ENCODE measurements around the gene NRDC.

NRDC gene

DNA sequence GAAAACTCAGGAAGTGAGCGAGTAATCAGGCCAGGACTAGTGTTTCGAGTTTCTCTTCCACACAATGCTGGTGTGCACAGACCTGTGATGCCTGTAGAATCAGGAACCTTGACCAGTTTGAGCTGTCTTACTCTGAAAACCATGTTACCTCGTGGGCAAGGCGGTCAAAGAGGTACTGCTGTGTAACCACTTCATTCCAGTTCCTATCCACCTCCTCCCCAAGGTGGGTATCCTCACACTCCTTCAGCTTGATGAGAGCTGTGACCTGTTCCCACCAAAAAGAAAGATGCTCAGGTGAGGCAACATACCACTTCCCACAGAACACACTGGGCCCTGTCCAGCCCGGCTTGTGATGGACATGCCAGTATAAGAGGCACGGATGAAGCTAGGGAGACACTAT lies 88.1 kb downstream of the NRDC start:
- Histone ChIP-seq H3K27me3 (ENCODE audit: control insufficient read depth, insufficient read depth, low read length) (no peaks in the 10 kb centered on the region), H3K4me1 (ENCODE audit: control insufficient read depth, insufficient read depth, low read length) (peaks cover 6% of the 10 kb centered on the region), H3K9ac (ENCODE audit: low read depth, low read length) (no peak overlapping the region), H3K4me3 (ENCODE audit: low read length) (no peak overlapping the region), H3K4me2 (ENCODE audit: low read length) (no peak overlapping the region), H3K9me3 (replicated peaks; ENCODE audit: low read length) (no peaks in the 10 kb centered on the region), H3K36me3 (ENCODE audit: insufficient read depth, low read length) (peaks cover 91% of the 10 kb centered on the region)

DNA sequence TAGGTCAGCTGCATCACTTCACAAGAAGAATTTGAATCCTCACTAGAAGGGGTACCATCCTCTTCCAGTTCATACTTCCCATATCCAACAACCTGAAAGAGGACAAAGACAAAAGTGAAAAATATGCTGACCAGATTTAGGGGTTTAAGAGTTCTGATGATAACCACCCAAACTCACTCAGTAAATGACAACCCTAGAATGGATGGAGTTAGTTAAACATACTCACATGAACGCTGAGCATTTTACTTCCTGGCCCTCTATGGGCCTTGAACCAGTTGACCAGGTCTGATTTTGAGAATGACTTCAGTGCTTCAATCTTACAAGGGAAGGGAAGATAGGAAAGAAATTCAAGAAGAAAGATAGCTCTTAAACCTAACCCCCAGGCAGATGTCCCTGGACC lies 89.2 kb downstream of the NRDC start:
- H3K4me2 ChIP-seq (ENCODE audit: low read length) = no peak overlapping the region
- peaks cover 6% of the 10 kb centered on the region for H3K4me1 ChIP-seq (ENCODE audit: control insufficient read depth, insufficient read depth, low read length)
- H3K9me3 ChIP-seq (replicated peaks; ENCODE audit: low read length) = no peaks in the 10 kb centered on the region
- peaks cover 91% of the 10 kb centered on the region for H3K36me3 ChIP-seq (ENCODE audit: insufficient read depth, low read length)
- no peak overlapping the region for H3K9ac ChIP-seq (ENCODE audit: low read depth, low read length)
- H3K4me3 ChIP-seq (ENCODE audit: low read length) = no peak overlapping the region
- H3K27me3 ChIP-seq (ENCODE audit: control insufficient read depth, insufficient read depth, low read length) = no peaks in the 10 kb centered on the region

GRCh38 chr1:51788938-51789337 lies 89.6 kb downstream of the NRDC start:
- Histone ChIP-seq H3K36me3 (ENCODE audit: insufficient read depth, low read length) (peaks cover 91% of the 10 kb centered on the region), H3K4me2 (ENCODE audit: low read length) (no peak overlapping the region), H3K4me3 (ENCODE audit: low read length) (no peak overlapping the region), H3K4me1 (ENCODE audit: control insufficient read depth, insufficient read depth, low read length) (peaks cover 6% of the 10 kb centered on the region), H3K9ac (ENCODE audit: low read depth, low read length) (no peak overlapping the region), H3K9me3 (replicated peaks; ENCODE audit: low read length) (no peaks in the 10 kb centered on the region), H3K27me3 (ENCODE audit: control insufficient read depth, insufficient read depth, low read length) (no peaks in the 10 kb centered on the region)

- Histone ChIP-seq H3K4me2 (ENCODE audit: low read length) (no peak overlapping the region), H3K36me3 (ENCODE audit: insufficient read depth, low read length) (peaks cover 75% of the 10 kb centered on the region), H3K4me1 (ENCODE audit: control insufficient read depth, insufficient read depth, low read length) (no peaks in the 10 kb centered on the region), H3K9ac (ENCODE audit: low read depth, low read length) (no peak overlapping the region), H3K27me3 (ENCODE audit: control insufficient read depth, insufficient read depth, low read length) (no peaks in the 10 kb centered on the region), H3K9me3 (replicated peaks; ENCODE audit: low read length) (no peaks in the 10 kb centered on the region), H3K4me3 (ENCODE audit: low read length) (no peak overlapping the region)
Measured at GRCh38 chr1:51784997-51785421, 93.5 kb downstream of the NRDC start.

- no peak overlapping the region for H3K4me2 ChIP-seq (ENCODE audit: low read length)
- no peak overlapping the region for H3K4me3 ChIP-seq (ENCODE audit: low read length)
- no peaks in the 10 kb centered on the region for H3K9me3 ChIP-seq (replicated peaks; ENCODE audit: low read length)
- H3K27me3 ChIP-seq (ENCODE audit: control insufficient read depth, insufficient read depth, low read length) = no peaks in the 10 kb centered on the region
- H3K4me1 ChIP-seq (ENCODE audit: control insufficient read depth, insufficient read depth, low read length) = no peaks in the 10 kb centered on the region
- peaks cover 34% of the 10 kb centered on the region for H3K36me3 ChIP-seq (ENCODE audit: insufficient read depth, low read length)
- no peak overlapping the region for H3K9ac ChIP-seq (ENCODE audit: low read depth, low read length)
Measured at GRCh38 chr1:51780927-51781326, 97.6 kb downstream of the NRDC start.

GRCh38 chr1:51776408-51776807 lies 102.1 kb downstream of the NRDC start:
- H3K36me3 ChIP-seq (ENCODE audit: insufficient read depth, low read length) = peaks cover 12% of the 10 kb centered on the region
- H3K27me3 ChIP-seq (ENCODE audit: control insufficient read depth, insufficient read depth, low read length) = no peaks in the 10 kb centered on the region
- H3K9ac ChIP-seq (ENCODE audit: low read depth, low read length) = no peak overlapping the region
- H3K4me2 ChIP-seq (ENCODE audit: low read length) = no peak overlapping the region
- H3K9me3 ChIP-seq (replicated peaks; ENCODE audit: low read length) = no peaks in the 10 kb centered on the region
- H3K4me3 ChIP-seq (ENCODE audit: low read length) = no peak overlapping the region
- H3K4me1 ChIP-seq (ENCODE audit: control insufficient read depth, insufficient read depth, low read length) = no peaks in the 10 kb centered on the region

GRCh38 chr1:51768971-51769588 lies 109.4 kb downstream of the NRDC start:
- no peak overlapping the region for H3K9ac ChIP-seq (ENCODE audit: low read depth, low read length)
- peaks cover 20% of the 10 kb centered on the region for H3K36me3 ChIP-seq (ENCODE audit: insufficient read depth, low read length)
- no peak overlapping the region for H3K4me2 ChIP-seq (ENCODE audit: low read length)
- H3K4me3 ChIP-seq (ENCODE audit: low read length) = no peak overlapping the region
- H3K27me3 ChIP-seq (ENCODE audit: control insufficient read depth, insufficient read depth, low read length) = no peaks in the 10 kb centered on the region
- H3K9me3 ChIP-seq (replicated peaks; ENCODE audit: low read length) = no peaks in the 10 kb centered on the region
- no peaks in the 10 kb centered on the region for H3K4me1 ChIP-seq (ENCODE audit: control insufficient read depth, insufficient read depth, low read length)

- H3K4me1 ChIP-seq (ENCODE audit: control insufficient read depth, insufficient read depth, low read length) = no peaks in the 10 kb centered on the region
- H3K4me3 ChIP-seq (ENCODE audit: low read length) = no peak overlapping the region
- H3K27me3 ChIP-seq (ENCODE audit: control insufficient read depth, insufficient read depth, low read length) = no peaks in the 10 kb centered on the region
- H3K36me3 ChIP-seq (ENCODE audit: insufficient read depth, low read length) = peaks cover 8% of the 10 kb centered on the region
- H3K9me3 ChIP-seq (replicated peaks; ENCODE audit: low read length) = no peaks in the 10 kb centered on the region
- H3K4me2 ChIP-seq (ENCODE audit: low read length) = no peak overlapping the region
- no peak overlapping the region for H3K9ac ChIP-seq (ENCODE audit: low read depth, low read length)
Measured at GRCh38 chr1:51761351-51761750, 117.2 kb downstream of the NRDC start.

DNA sequence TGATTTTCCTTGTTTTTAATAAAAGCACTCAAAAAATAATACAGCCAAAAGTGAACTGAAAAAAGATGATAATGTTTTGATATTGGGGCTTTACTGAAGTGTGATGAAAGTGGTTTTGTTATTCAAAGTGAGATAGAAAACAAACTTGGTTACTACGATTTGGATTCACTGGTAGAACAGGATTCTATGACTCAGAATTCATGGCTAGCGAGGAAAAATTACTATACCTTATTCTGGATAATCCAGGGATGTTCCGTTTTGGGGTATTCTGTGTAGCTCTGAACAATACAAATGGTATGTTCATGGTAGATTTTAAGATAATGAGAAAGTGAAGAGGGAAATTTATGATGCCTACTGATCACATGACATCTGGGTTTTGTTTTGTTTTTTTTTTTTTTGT lies 117.7 kb downstream of the NRDC start:
- Histone ChIP-seq H3K4me3 (ENCODE audit: low read length) (no peak overlapping the region), H3K9ac (ENCODE audit: low read depth, low read length) (no peak overlapping the region), H3K4me1 (ENCODE audit: control insufficient read depth, insufficient read depth, low read length) (no peaks in the 10 kb centered on the region), H3K4me2 (ENCODE audit: low read length) (no peak overlapping the region), H3K27me3 (ENCODE audit: control insufficient read depth, insufficient read depth, low read length) (no peaks in the 10 kb centered on the region), H3K36me3 (ENCODE audit: insufficient read depth, low read length) (peaks cover 6% of the 10 kb centered on the region), H3K9me3 (replicated peaks; ENCODE audit: low read length) (no peaks in the 10 kb centered on the region)

GRCh38 chr1:51758310-51758709 lies 120.2 kb downstream of the NRDC start:
- no peaks in the 10 kb centered on the region for H3K27me3 ChIP-seq (ENCODE audit: control insufficient read depth, insufficient read depth, low read length)
- no peaks in the 10 kb centered on the region for H3K4me1 ChIP-seq (ENCODE audit: control insufficient read depth, insufficient read depth, low read length)
- peaks cover 4% of the 10 kb centered on the region for H3K36me3 ChIP-seq (ENCODE audit: insufficient read depth, low read length)
- H3K9me3 ChIP-seq (replicated peaks; ENCODE audit: low read length) = no peaks in the 10 kb centered on the region
- H3K9ac ChIP-seq (ENCODE audit: low read depth, low read length) = no peak overlapping the region
- H3K4me2 ChIP-seq (ENCODE audit: low read length) = no peak overlapping the region
- no peak overlapping the region for H3K4me3 ChIP-seq (ENCODE audit: low read length)

DNA sequence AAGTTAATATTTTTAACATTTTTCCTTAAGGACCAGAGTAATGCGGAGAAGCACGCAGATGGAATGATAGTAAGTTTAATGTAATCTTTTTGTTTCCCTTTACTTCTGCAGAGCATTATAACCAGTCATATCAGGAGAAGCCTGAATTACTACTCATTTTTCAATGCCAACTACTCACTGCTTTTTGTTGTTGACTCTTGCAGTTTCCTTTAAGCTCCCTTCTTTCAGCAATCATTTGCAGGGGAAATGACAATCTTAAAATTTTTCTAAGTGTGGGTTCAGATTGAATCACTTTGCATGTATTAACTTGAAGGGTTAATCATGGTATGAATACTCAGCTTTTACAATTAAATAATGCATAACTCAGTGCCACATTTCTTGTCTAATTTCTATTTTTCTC lies 122.2 kb downstream of the NRDC start:
- Histone ChIP-seq H3K4me1 (ENCODE audit: control insufficient read depth, insufficient read depth, low read length) (peaks cover 1% of the 10 kb centered on the region), H3K4me2 (ENCODE audit: low read length) (no peak overlapping the region), H3K9me3 (replicated peaks; ENCODE audit: low read length) (no peaks in the 10 kb centered on the region), H3K36me3 (ENCODE audit: insufficient read depth, low read length) (peaks cover 6% of the 10 kb centered on the region), H3K4me3 (ENCODE audit: low read length) (no peak overlapping the region), H3K27me3 (ENCODE audit: control insufficient read depth, insufficient read depth, low read length) (no peaks in the 10 kb centered on the region), H3K9ac (ENCODE audit: low read depth, low read length) (no peak overlapping the region)

GRCh38 chr1:51755437-51755836 lies 123.1 kb downstream of the NRDC start:
- no peak overlapping the region for H3K4me2 ChIP-seq (ENCODE audit: low read length)
- H3K9me3 ChIP-seq (replicated peaks; ENCODE audit: low read length) = no peaks in the 10 kb centered on the region
- peaks cover 6% of the 10 kb centered on the region for H3K36me3 ChIP-seq (ENCODE audit: insufficient read depth, low read length)
- peaks cover 10% of the 10 kb centered on the region for H3K4me1 ChIP-seq (ENCODE audit: control insufficient read depth, insufficient read depth, low read length)
- no peak overlapping the region for H3K9ac ChIP-seq (ENCODE audit: low read depth, low read length)
- H3K27me3 ChIP-seq (ENCODE audit: control insufficient read depth, insufficient read depth, low read length) = no peaks in the 10 kb centered on the region
- no peak overlapping the region for H3K4me3 ChIP-seq (ENCODE audit: low read length)
